Cardiac fibroblast (primary cell): ENCODE results near the gene UNG.

ENCODE experiments used
- DNase-seq, 2 donors: peaks; one replicate each; pipeline versions ENCODE4 v3.0.0 to v3.0.0-alpha.2; 2010; ENCODE audit warnings: low read depth in 2 of 2
- H3K4me3 ChIP-seq, 2 donors: replicated peaks in 1 of 2; 1 replicate in 1 of 2; 2 replicates in 1 of 2; pipeline ENCODE4 v1.5.1; 2011; ENCODE audit warnings: low read depth in 2 of 2, low read length in 2 of 2, mild to moderate bottlenecking in 2 of 2, moderate library complexity in 1 of 2
- CTCF ChIP-seq: IDR thresholded peaks from one replicate; pipeline ENCODE4 v1.5.1; 2011; ENCODE audit warnings: low read depth, mild to moderate bottlenecking, low read length, inconsistent platforms

The UNG gene

GRCh38 chr12:109120095-109120494, 22.7 kb downstream of the UNG start:
- DNase-seq: no peak
- no peak overlapping the region for H3K4me3 ChIP-seq
- TF ChIP-seq CTCF: no peak

GRCh38 chr12:109120557-109120956, 23.2 kb downstream of the UNG start:
- TF ChIP-seq CTCF: no peak
- DNase-seq: no peak
- no peak overlapping the region for H3K4me3 ChIP-seq

- DNase-seq: no peak
- no peak overlapping the region for H3K4me3 ChIP-seq
Measured at GRCh38 chr12:109121346-109121880, 24.0 kb downstream of the UNG start.

GRCh38 chr12:109124878-109125648, 27.7 kb downstream of the UNG start:
- H3K4me3 ChIP-seq: no peak overlapping the region
- DNase-seq: no peak
- TF ChIP-seq CTCF: no peak

More at GRCh38 chr12:109121346-109121880, 24.0 kb downstream of the UNG start:
- no peak for TF ChIP-seq CTCF

GRCh38 chr12:109125791-109126190, 28.4 kb downstream of the UNG start:
- no peak for DNase-seq
- no peak for TF ChIP-seq CTCF
- H3K4me3 ChIP-seq: no peak overlapping the region

- TF ChIP-seq CTCF: no peak
- peak in 1 of 2 donors; percentile 77 for DNase-seq
- no peak overlapping the region for H3K4me3 ChIP-seq
Measured at GRCh38 chr12:109126784-109127183, 29.4 kb downstream of the UNG start.
